Suprapubic skin (tissue), 4 donors: Measurements from ENCODE around the gene MTHFSD. TPM values are rescaled to one million over a fixed set of nuclear protein-coding genes. Genes with fewer than 3 reads are reported as not detected.
A peak's percentile ranks its signal among the peaks of the same experiment; 100 is the strongest.

ENCODE experiments used
- DNase-seq, 2 donors: peaks; one replicate each; pipeline ENCODE4 v3.0.0-alpha.2; 2019; ENCODE audit warnings: low spot score in 2 of 2
- H3K27ac ChIP-seq: fragments of 200-600 bp; sonication (generic); one replicate; pipeline ENCODE4 v1.5.1; 2019
- H3K27me3 ChIP-seq: fragments of 200-600 bp; sonication (generic); one replicate; pipeline ENCODE4 v1.5.1; 2019
- H3K36me3 ChIP-seq: fragments of 200-600 bp; sonication (generic); one replicate; pipeline ENCODE4 v1.5.1; 2019
- H3K4me1 ChIP-seq: fragments of 200-600 bp; sonication (generic); one replicate; pipeline ENCODE4 v1.5.1; 2019
- H3K4me3 ChIP-seq: fragments of 200-600 bp; sonication (generic); one replicate; pipeline ENCODE4 v1.5.1; 2019; ENCODE audit warnings: mild to moderate bottlenecking
- H3K9me3 ChIP-seq: fragments of 200-600 bp; sonication (generic); one replicate; pipeline ENCODE4 v1.5.1; 2019
- CTCF ChIP-seq, 2 donors: fragments of 200-600 bp in 1 of 2; fragments of 450-650 bp in 1 of 2; sonication (generic) in 1 of 2; IDR thresholded peaks; one replicate each; pipeline ENCODE4 v1.5.1; 2016 to 2019; ENCODE audit warnings: antibody characterized with exemption in 2 of 2, mild to moderate bottlenecking in 1 of 2, moderate library complexity in 1 of 2
- EP300 ChIP-seq: sonication (generic); formaldehyde crosslinking; IDR thresholded peaks from one replicate; pipeline ENCODE4 v1.6.1; 2017; ENCODE audit warnings: antibody characterized with exemption
- POLR2A ChIP-seq, 2 donors: fragments of 450-650 bp; IDR thresholded peaks; one replicate each; pipeline ENCODE4 v1.6.1; 2017; ENCODE audit warnings: antibody characterized with exemption in 2 of 2, mild to moderate bottlenecking in 2 of 2, moderate library complexity in 2 of 2
- POLR2AphosphoS5 ChIP-seq, 3 donors: sonication (generic); formaldehyde crosslinking; IDR thresholded peaks; one replicate each; pipeline ENCODE4 v1.6.1; 2017; ENCODE audit warnings: antibody characterized with exemption in 3 of 3
- WGBS: methylation state at CpG from one replicate; pipeline ENCODE4 v1.1.5; 2018; 5-methylcytosine and 5-hydroxymethylcytosine counted together
- total RNA-seq, 4 donors: library from RNA; depleted of rRNA; stranded (reverse); fragments of >200 nt; gene quantifications; one replicate each; pipeline ENCODE4 v1.1.0, GENCODE V29; 2016

Gene MTHFSD
- total RNA-seq, 4 donors from 2014 or later, result 12.4 to 43.4 (median 18.8) TPM

- WGBS, result 54% methylated on average over 35 of the region's 35 CpGs
- no peak for DNase-seq
- no peak overlapping the region for H3K4me3 ChIP-seq
- H3K9me3 ChIP-seq, result no peaks in the 10 kb centered on the region
- H3K4me1 ChIP-seq, result peaks cover 40% of the 10 kb centered on the region
- H3K27ac ChIP-seq, result no peak overlapping the region
- H3K36me3 ChIP-seq, result no peaks in the 10 kb centered on the region
- TF ChIP-seq POLR2AphosphoS5 (IDR thresholded peaks at IDR 0.05) (no peak), POLR2A (IDR thresholded peaks at IDR 0.05) (no peak), EP300 (no peak), CTCF (IDR thresholded peaks at IDR 0.05) (no peak)
- peaks cover 100% of the 10 kb centered on the region for H3K27me3 ChIP-seq
Measured at GRCh38 chr16:86513471-86514277, 41.4 kb downstream of the MTHFSD start.

- H3K4me1 ChIP-seq, result peaks cover 47% of the 10 kb centered on the region
- H3K27me3 ChIP-seq, result peaks cover 100% of the 10 kb centered on the region
- H3K36me3 ChIP-seq, result no peaks in the 10 kb centered on the region
- WGBS, result 59% methylated on average over 29 of the region's 29 CpGs
- no peak for DNase-seq
- no peak overlapping the region for H3K4me3 ChIP-seq
- TF ChIP-seq POLR2A (IDR thresholded peaks at IDR 0.05), result no peak
- no peak for TF ChIP-seq POLR2AphosphoS5 (IDR thresholded peaks at IDR 0.05)
- no peak for TF ChIP-seq EP300
- no peak overlapping the region for H3K27ac ChIP-seq
- no peaks in the 10 kb centered on the region for H3K9me3 ChIP-seq
Measured at GRCh38 chr16:86512860-86513470, 42.1 kb downstream of the MTHFSD start.

GRCh38 chr16:86512301-86512859, 42.7 kb downstream of the MTHFSD start:
- no peaks in the 10 kb centered on the region for H3K36me3 ChIP-seq
- TF ChIP-seq CTCF (IDR thresholded peaks at IDR 0.05) (no peak), POLR2A (IDR thresholded peaks at IDR 0.05) (no peak), POLR2AphosphoS5 (IDR thresholded peaks at IDR 0.05) (no peak), EP300 (no peak)
- H3K27me3 ChIP-seq, result peaks cover 100% of the 10 kb centered on the region
- WGBS, result 36% methylated on average over 10 of the region's 24 CpGs
- H3K27ac ChIP-seq, result no peak overlapping the region
- H3K4me1 ChIP-seq, result peaks cover 50% of the 10 kb centered on the region
- DNase-seq, result no peak
- H3K4me3 ChIP-seq, result no peak overlapping the region
- H3K9me3 ChIP-seq, result no peaks in the 10 kb centered on the region

GRCh38 chr16:86511317-86512161, 43.5 kb downstream of the MTHFSD start:
- peaks cover 50% of the 10 kb centered on the region for H3K4me1 ChIP-seq
- H3K27ac ChIP-seq, result no peak overlapping the region
- no peaks in the 10 kb centered on the region for H3K9me3 ChIP-seq
- no peaks in the 10 kb centered on the region for H3K36me3 ChIP-seq
- TF ChIP-seq EP300, result no peak
- no peak for TF ChIP-seq POLR2A (IDR thresholded peaks at IDR 0.05)
- no peak for TF ChIP-seq CTCF (IDR thresholded peaks at IDR 0.05)
- TF ChIP-seq POLR2AphosphoS5 (IDR thresholded peaks at IDR 0.05), result no peak
- peak overlapping the region; percentile 54 for H3K4me3 ChIP-seq
- peaks cover 100% of the 10 kb centered on the region for H3K27me3 ChIP-seq
- 61% methylated on average over 13 of the region's 44 CpGs for WGBS
- DNase-seq, result no peak

GRCh38 chr16:86510465-86511261, 44.4 kb downstream of the MTHFSD start, which contains the start of gene FOXF1:
Gene FOXF1 (plus strand): TSS chr16:86510527. CDS start chr16:86510570, 43 bp downstream.
- no peak for DNase-seq
- no peaks in the 10 kb centered on the region for H3K9me3 ChIP-seq
- WGBS, result 20% methylated on average over 1 of the region's 89 CpGs
- TF ChIP-seq EP300, result no peak
- no peak for TF ChIP-seq POLR2AphosphoS5 (IDR thresholded peaks at IDR 0.05)
- no peak for TF ChIP-seq CTCF (IDR thresholded peaks at IDR 0.05)
- no peak for TF ChIP-seq POLR2A (IDR thresholded peaks at IDR 0.05)
- no peak within 1 kb of the TSS for H3K27ac ChIP-seq
- H3K36me3 ChIP-seq, result no peaks in the 10 kb centered on the region
- H3K4me3 ChIP-seq, result peak within 1 kb of the TSS; percentile 54
- peaks cover 100% of the 10 kb centered on the region for H3K27me3 ChIP-seq
- H3K4me1 ChIP-seq, result peaks cover 49% of the 10 kb centered on the region
